DND-41 (cell line): ENCODE measurements around the gene HADHA.
"Not testable (repeated sequence)": the region's sequence is repeated elsewhere in the genome, so short reads cannot be mapped to it uniquely, and the experiment has no call there.

Source experiments
- ATAC-seq: fragments of 200-7000 bp; cut with Tn5 transposase; 3 replicates; pipeline ENCODE4 v1.9.1; 2021; ENCODE audit warnings: low read depth; ENCODE audit not compliant: insufficient read depth
- DNase-seq: peaks from one replicate; pipeline ENCODE4 v3.0.0-alpha.2; 2020
- H2AFZ ChIP-seq: 2 replicates; pipeline ENCODE4 v1.6.0; 2012; ENCODE audit warnings: low read depth, low read length
- H3K27ac ChIP-seq: 2 replicates; pipeline ENCODE4 v1.5.1; 2012; ENCODE audit warnings: low read length, inconsistent platforms
- H3K27me3 ChIP-seq: fragments of 200-600 bp; sonication (generic); 2 replicates; pipeline ENCODE4 v1.6.0; 2012; ENCODE audit warnings: low read length, mild to moderate bottlenecking, inconsistent platforms; ENCODE audit not compliant: insufficient read depth, poor library complexity
- H3K36me3 ChIP-seq: 2 replicates; pipeline ENCODE4 v1.5.1; 2012; ENCODE audit warnings: low read length, inconsistent platforms; ENCODE audit not compliant: insufficient read depth
- H3K4me1 ChIP-seq: 2 replicates; pipeline ENCODE4 v1.5.1; 2012; ENCODE audit warnings: mild to moderate bottlenecking, low read length; ENCODE audit not compliant: insufficient read depth
- H3K4me2 ChIP-seq: 2 replicates; pipeline ENCODE4 v1.6.0; 2012; ENCODE audit warnings: mild to moderate bottlenecking, moderate library complexity, low read length, inconsistent platforms; ENCODE audit not compliant: insufficient read depth
- H3K4me3 ChIP-seq, 2 experiments: fragments of 200-600 bp in 1 of 2; shearing (Covaris generic) in 1 of 2; 2 replicates each; pipeline ENCODE4 v1.5.1; 2012 to 2016; ENCODE audit warnings: inconsistent platforms in 2 of 2, low read length in 2 of 2, mild to moderate bottlenecking in 2 of 2, low read depth in 1 of 2, moderate library complexity in 1 of 2
- H3K79me2 ChIP-seq: 2 replicates; pipeline ENCODE4 v1.6.0; 2012; ENCODE audit warnings: low read length, inconsistent platforms; ENCODE audit not compliant: insufficient read depth
- H3K9ac ChIP-seq: 2 replicates; pipeline ENCODE4 v1.6.0; 2012; ENCODE audit warnings: low read depth, mild to moderate bottlenecking, inconsistent platforms, low read length, moderate library complexity
- H3K9me3 ChIP-seq: 2 replicates; pipeline ENCODE4 v1.5.1; 2012; ENCODE audit warnings: low read length, moderate library complexity, mild to moderate bottlenecking, inconsistent platforms; ENCODE audit not compliant: insufficient read depth, severe bottlenecking
- H4K20me1 ChIP-seq: 2 replicates; pipeline ENCODE4 v1.6.0; 2012; ENCODE audit warnings: low read length; ENCODE audit not compliant: insufficient read depth
- EZH2 ChIP-seq: IDR thresholded peaks from 3 replicates; pipeline ENCODE4 v1.6.1; 2012; ENCODE audit warnings: borderline replicate concordance, low read depth, mild to moderate bottlenecking, moderate library complexity, low read length, inconsistent platforms; ENCODE audit not compliant: severe bottlenecking
- TF ChIP-seq, protein P1 (sequence below): IDR thresholded peaks from 2 replicates; pipeline ENCODE4 v1.5.1; 2012; ENCODE audit warnings: borderline replicate concordance, low read length, moderate library complexity, mild to moderate bottlenecking; ENCODE audit not compliant: poor library complexity, severe bottlenecking; ENCODE audit errors: extremely low read depth

HADHA gene

DNA sequence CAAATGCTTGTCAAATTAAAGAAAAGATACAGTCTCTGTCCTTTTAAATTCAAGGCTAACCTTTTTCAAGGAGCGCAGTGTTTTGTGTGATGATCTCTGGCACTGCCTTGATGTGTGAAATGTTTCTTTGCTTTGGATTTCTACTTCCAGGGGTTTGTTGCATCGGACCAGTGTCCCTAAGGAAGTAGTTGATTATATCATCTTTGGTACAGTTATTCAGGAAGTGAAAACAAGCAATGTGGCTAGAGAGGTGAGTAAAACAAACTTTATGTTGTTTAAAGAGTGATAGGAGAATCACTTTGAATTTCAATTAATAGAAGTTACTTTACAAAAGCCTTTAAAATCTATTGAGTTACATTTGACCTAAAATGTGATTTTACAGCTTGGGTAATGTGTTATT lies 29.1 kb upstream of the HADHA start:
- Histone ChIP-seq H3K79me2 (no peaks in the 10 kb centered on the region), H3K27ac (no peak overlapping the region), H4K20me1 (no peaks in the 10 kb centered on the region), H3K4me2 (no peak overlapping the region), H3K27me3 (no peaks in the 10 kb centered on the region), H3K9ac (no peak overlapping the region), H3K4me1 (no peaks in the 10 kb centered on the region), H3K36me3 (peaks cover 30% of the 10 kb centered on the region), H3K9me3 (no peaks in the 10 kb centered on the region), H3K4me3 (no peak overlapping the region), H2AFZ (no peak overlapping the region)
- TF ChIP-seq EZH2: no peak
- TF ChIP-seq, protein P1, sequence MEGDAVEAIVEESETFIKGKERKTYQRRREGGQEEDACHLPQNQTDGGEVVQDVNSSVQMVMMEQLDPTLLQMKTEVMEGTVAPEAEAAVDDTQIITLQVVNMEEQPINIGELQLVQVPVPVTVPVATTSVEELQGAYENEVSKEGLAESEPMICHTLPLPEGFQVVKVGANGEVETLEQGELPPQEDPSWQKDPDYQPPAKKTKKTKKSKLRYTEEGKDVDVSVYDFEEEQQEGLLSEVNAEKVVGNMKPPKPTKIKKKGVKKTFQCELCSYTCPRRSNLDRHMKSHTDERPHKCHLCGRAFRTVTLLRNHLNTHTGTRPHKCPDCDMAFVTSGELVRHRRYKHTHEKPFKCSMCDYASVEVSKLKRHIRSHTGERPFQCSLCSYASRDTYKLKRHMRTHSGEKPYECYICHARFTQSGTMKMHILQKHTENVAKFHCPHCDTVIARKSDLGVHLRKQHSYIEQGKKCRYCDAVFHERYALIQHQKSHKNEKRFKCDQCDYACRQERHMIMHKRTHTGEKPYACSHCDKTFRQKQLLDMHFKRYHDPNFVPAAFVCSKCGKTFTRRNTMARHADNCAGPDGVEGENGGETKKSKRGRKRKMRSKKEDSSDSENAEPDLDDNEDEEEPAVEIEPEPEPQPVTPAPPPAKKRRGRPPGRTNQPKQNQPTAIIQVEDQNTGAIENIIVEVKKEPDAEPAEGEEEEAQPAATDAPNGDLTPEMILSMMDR: no peak
- DNase-seq (no peak), ATAC-seq (no peak)

DNA sequence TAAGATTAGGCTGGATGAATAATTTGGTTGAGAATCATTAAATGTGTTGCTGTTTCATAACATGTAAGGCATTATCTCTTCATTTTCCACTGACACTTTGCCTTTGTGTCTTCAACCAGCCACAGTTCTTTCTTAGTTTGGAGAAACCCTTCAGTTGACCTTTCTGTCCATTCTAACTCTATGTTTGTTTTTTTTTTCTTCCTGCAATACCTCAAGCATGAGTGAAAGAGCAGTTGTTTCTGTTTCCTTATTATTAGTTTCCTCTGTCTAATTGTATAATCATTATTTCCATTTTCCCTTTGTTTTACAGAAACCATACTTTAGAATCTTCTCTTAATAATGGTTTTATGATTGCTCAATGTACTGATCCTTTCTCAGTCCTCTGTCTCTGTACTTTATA lies 25.9 kb upstream of the HADHA start:
- no peaks in the 10 kb centered on the region for H3K9me3 ChIP-seq
- no peak overlapping the region for H3K4me3 ChIP-seq
- no peaks in the 10 kb centered on the region for H3K27me3 ChIP-seq
- no peak overlapping the region for H3K4me2 ChIP-seq
- ATAC-seq: no peak
- no peak overlapping the region for H3K27ac ChIP-seq
- H3K9ac ChIP-seq: no peak overlapping the region
- H4K20me1 ChIP-seq: no peaks in the 10 kb centered on the region
- H2AFZ ChIP-seq: no peak overlapping the region
- peaks cover 11% of the 10 kb centered on the region; the same call in 1 of the 2 replicates for H3K36me3 ChIP-seq
- no peaks in the 10 kb centered on the region for H3K4me1 ChIP-seq
- DNase-seq: no peak
- no peaks in the 10 kb centered on the region for H3K79me2 ChIP-seq
- no peak for TF ChIP-seq EZH2
- TF ChIP-seq, protein P1: no peak

DNA sequence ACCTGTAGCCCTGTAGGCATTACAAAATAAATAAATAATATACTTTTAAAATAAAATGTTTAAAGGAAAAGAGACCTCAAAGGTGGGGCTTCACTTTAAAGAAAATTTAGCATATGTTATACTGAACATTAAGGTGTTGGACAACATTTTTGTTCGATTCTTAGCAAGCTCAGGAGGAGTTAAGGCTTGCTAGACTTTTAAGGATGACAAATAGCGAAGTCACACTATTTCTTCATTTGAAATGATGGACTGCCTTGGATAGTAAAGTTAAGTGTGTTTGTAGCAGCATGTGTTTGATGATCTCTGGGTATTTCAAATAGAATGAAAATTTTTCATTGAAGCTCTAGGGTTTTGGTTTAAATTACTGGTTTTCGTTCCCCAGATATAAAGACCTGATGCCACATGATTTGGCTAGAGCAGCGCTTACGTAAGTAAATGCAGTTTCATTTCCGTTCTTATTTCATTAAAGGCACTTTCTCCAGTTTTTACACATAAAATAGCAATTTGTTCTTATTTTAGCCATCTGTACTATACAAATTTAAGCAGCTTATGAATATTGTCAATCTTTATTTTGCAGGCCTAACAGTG lies 25.2 kb upstream of the HADHA start:
- peaks cover 9% of the 10 kb centered on the region for H3K36me3 ChIP-seq
- H3K9ac ChIP-seq: no peak overlapping the region

DNA sequence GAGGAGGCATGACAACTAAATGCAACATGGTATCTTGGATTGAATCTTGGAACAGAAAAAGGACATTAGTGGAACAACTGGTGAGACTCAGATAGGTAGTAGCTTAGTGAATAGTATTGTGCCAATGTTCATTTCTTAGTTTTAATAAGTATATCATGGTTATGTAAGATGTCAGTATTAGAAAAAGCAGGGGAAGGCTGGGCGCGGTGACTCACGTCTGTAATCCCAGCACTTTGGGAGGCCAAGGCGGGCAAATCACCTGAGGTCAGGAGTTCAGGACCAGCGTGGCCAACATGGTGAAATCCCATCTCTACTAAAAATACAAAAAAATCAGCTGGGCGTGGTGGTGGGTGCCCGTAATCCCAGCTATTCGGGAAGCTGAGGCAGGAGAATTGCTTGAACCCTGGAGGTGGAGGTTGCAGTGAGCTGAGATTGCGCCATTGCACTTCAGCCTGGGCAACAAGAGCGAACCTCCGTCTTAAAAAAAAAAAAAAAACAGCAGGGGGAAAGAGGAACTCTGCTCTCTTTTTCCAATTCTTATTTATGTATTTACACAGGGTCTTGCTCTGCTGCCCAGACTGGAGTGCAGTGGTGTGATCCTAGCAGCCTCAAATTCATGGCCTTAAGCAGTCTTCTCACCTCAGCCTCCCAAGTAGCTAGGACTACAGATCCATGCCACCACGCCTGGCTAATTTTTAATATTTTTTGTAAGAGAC lies 24.4 kb upstream of the HADHA start:
- not testable (repeated sequence) for H3K4me1 ChIP-seq, ATAC-seq, H2AFZ ChIP-seq, H3K36me3 ChIP-seq, H3K4me3 ChIP-seq, H3K4me2 ChIP-seq, H3K79me2 ChIP-seq, H3K9me3 ChIP-seq, H3K27me3 ChIP-seq, H3K27ac ChIP-seq, DNase-seq, H4K20me1 ChIP-seq, H3K9ac ChIP-seq

More for the DNA sequence above, 25.2 kb upstream of the HADHA start:
- H3K27ac ChIP-seq: no peak overlapping the region
- H3K4me1 ChIP-seq: no peaks in the 10 kb centered on the region
- no peak for ATAC-seq
- no peak overlapping the region for H3K4me3 ChIP-seq
- no peaks in the 10 kb centered on the region for H3K27me3 ChIP-seq
- no peak for TF ChIP-seq EZH2
- TF ChIP-seq, protein P1: no peak
- no peak for DNase-seq
- no peaks in the 10 kb centered on the region for H3K9me3 ChIP-seq
- no peaks in the 10 kb centered on the region for H4K20me1 ChIP-seq
- H3K4me2 ChIP-seq: no peak overlapping the region
- no peak overlapping the region for H2AFZ ChIP-seq
- no peaks in the 10 kb centered on the region for H3K79me2 ChIP-seq
